BE2C (cell line): ENCODE results near the gene SBK2. TPM values are rescaled to one million over a fixed set of nuclear protein-coding genes. Genes with fewer than 3 reads are reported as not detected.
"Not testable (repeated sequence)": the region's sequence is repeated elsewhere in the genome, so short reads cannot be mapped to it uniquely, and the experiment has no call there.

Experiments
- DNase-seq: peaks from one replicate; pipeline ENCODE4 v3.0.0-alpha.2; 2020
- H3K27me3 ChIP-seq: fragments of 250-450 bp; sonication (Bioruptor Pico); 2 replicates; pipeline ENCODE4 v1.5.1; 2020; ENCODE audit warnings: mild to moderate bottlenecking
- H3K36me3 ChIP-seq: fragments of 250-450 bp; sonication (Bioruptor Pico); 2 replicates; pipeline ENCODE4 v1.5.1; 2020; ENCODE audit warnings: mild to moderate bottlenecking
- H3K4me1 ChIP-seq: fragments of 250-450 bp; sonication (Bioruptor Pico); 2 replicates; pipeline ENCODE4 v1.5.1; 2020
- H3K4me3 ChIP-seq: 2 replicates; pipeline ENCODE4 v1.5.1; 2011; ENCODE audit warnings: low read depth, low read length
- H3K9me3 ChIP-seq: fragments of 250-450 bp; sonication (Bioruptor Pico); 2 replicates; pipeline ENCODE4 v1.5.1; 2020
- polyA plus RNA-seq: library from polyadenylated mRNA; unstranded; fragments of >200 nt; gene quantifications from one replicate; pipeline ENCODE4 v1.2.1, GENCODE V29; 2012; ENCODE audit warnings: low read depth, missing spikeins; ENCODE audit not compliant: insufficient read length, insufficient read depth
- TF ChIP-seq, protein P1 (sequence below): IDR thresholded peaks from 2 replicates; pipeline ENCODE4 v1.5.1; 2012; ENCODE audit warnings: mild to moderate bottlenecking, low read depth, low read length

The SBK2 gene, protein sequence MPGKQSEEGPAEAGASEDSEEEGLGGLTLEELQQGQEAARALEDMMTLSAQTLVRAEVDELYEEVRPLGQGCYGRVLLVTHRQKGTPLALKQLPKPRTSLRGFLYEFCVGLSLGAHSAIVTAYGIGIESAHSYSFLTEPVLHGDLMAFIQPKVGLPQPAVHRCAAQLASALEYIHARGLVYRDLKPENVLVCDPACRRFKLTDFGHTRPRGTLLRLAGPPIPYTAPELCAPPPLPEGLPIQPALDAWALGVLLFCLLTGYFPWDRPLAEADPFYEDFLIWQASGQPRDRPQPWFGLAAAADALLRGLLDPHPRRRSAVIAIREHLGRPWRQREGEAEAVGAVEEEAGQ
- not detected for polyA plus RNA-seq

DNA sequence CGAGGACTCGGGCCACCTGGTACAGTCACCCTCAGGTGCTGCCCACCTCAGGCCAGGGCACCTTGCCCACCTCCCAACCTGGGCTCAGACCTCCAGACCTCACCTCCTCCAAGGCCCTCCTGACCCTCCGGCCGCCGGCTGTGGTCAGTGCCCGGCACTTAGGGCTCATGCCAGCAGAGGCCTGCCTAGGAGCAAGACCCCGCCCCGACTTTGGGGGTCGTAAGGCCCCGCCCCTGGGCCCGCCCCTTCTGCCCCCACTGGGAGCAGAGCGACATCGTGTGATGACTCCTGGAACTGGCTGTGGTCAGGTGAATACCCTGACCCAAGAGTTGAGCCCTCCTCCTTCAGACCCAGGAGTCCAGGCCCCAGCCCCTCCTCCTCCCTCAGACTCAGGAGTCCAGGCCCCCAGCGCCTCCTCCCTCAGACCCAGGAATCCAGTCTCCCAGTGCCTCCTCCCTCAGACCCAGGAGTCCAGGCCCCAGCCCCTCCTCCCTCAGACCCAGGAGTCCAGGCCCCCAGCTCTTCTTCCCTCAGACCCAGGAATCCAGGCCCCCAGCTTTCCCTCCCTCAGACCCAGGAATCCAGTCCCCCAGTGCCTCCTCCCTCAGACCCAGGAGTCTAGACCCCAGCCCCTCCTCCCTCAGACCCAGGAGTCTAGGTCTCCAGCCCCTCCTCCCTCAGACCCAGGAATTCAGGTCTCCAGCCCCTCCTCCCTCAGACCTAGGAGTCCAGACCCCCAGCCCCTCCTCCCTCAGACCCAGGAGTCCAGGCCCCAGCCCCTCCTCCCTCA, at the start of gene SBK2:
Gene SBK2, minus strand, starts transcription at position 183 of the 790 bp plus-strand sequence. CDS start 839 bp downstream, outside the sequence.
- DNase-seq: peak; percentile 23
- TF ChIP-seq, protein P1, sequence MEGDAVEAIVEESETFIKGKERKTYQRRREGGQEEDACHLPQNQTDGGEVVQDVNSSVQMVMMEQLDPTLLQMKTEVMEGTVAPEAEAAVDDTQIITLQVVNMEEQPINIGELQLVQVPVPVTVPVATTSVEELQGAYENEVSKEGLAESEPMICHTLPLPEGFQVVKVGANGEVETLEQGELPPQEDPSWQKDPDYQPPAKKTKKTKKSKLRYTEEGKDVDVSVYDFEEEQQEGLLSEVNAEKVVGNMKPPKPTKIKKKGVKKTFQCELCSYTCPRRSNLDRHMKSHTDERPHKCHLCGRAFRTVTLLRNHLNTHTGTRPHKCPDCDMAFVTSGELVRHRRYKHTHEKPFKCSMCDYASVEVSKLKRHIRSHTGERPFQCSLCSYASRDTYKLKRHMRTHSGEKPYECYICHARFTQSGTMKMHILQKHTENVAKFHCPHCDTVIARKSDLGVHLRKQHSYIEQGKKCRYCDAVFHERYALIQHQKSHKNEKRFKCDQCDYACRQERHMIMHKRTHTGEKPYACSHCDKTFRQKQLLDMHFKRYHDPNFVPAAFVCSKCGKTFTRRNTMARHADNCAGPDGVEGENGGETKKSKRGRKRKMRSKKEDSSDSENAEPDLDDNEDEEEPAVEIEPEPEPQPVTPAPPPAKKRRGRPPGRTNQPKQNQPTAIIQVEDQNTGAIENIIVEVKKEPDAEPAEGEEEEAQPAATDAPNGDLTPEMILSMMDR: no peak
- Histone ChIP-seq H3K4me1 (no peaks in the 10 kb centered on the region), H3K9me3 (no peaks in the 10 kb centered on the region), H3K36me3 (no peaks in the 10 kb centered on the region), H3K27me3 (no peaks in the 10 kb centered on the region), H3K4me3 (no peak within 1 kb of the TSS)

- TF ChIP-seq, protein P1: no peak
- H3K9me3 ChIP-seq: no peaks in the 10 kb centered on the region
- DNase-seq: peak; percentile 89
- no peaks in the 10 kb centered on the region for H3K27me3 ChIP-seq
- H3K4me1 ChIP-seq: peaks cover 14% of the 10 kb centered on the region
- no peaks in the 10 kb centered on the region for H3K36me3 ChIP-seq
- H3K4me3 ChIP-seq: peak overlapping the region; percentile 43
Observed at GRCh38 chr19:55585658-55586339, 48.9 kb upstream of the SBK2 start.

DNA sequence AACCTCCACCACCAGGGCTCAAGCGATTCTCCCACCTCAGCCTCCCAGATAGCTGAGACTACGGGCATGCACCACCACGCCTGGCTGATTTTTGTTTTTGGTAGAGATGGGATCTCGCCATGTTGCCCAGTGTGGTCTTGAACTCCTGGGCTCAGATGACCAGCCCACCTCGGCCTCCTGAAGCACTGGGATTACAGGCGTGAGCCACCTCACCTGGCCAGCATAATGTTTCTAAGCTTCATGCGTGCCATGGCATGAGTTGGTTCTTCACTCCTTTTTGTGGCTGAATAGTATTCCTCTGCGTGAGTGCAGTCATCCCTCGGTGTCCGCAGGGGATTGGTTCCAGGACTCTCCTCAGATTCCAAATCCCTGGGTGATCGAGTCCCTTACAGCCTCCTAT, 47.9 kb upstream of the SBK2 start:
- TF ChIP-seq, protein P1: no peak
- Histone ChIP-seq H3K4me3 (no peak overlapping the region), H3K4me1 (peaks cover 14% of the 10 kb centered on the region), H3K36me3 (no peaks in the 10 kb centered on the region), H3K27me3 (no peaks in the 10 kb centered on the region), H3K9me3 (no peaks in the 10 kb centered on the region)
- no peak for DNase-seq

DNA sequence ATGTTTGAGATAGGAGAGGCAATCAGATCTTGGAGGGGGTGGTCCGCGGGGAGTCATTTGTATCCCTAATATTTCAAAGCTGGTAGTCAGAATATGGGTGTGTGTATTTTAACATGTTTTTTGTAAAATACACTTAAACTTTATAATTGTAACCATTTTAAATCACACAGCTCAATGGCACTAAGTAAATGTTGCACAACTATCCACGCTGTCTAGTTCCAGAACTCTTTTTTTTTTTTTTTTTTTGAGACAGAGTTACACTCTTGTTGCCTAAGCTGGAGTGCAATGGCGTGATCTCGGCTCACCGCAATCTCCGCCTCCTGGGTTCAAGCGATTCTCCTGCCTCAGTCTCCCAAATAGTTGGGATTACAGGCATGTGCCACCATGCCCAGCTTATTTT, 47.0 kb upstream of the SBK2 start:
- H3K4me1 ChIP-seq: peaks cover 14% of the 10 kb centered on the region

GRCh38 chr19:55582284-55582683, 45.4 kb upstream of the SBK2 start:
- H3K36me3 ChIP-seq, H3K4me3 ChIP-seq, H3K9me3 ChIP-seq, H3K27me3 ChIP-seq, DNase-seq: not testable (repeated sequence)
- peaks cover 12% of the 10 kb centered on the region for H3K4me1 ChIP-seq

More for the DNA sequence above, 47.0 kb upstream of the SBK2 start:
- not testable (repeated sequence) for H3K36me3 ChIP-seq, H3K27me3 ChIP-seq, DNase-seq, H3K4me3 ChIP-seq, H3K9me3 ChIP-seq

DNA sequence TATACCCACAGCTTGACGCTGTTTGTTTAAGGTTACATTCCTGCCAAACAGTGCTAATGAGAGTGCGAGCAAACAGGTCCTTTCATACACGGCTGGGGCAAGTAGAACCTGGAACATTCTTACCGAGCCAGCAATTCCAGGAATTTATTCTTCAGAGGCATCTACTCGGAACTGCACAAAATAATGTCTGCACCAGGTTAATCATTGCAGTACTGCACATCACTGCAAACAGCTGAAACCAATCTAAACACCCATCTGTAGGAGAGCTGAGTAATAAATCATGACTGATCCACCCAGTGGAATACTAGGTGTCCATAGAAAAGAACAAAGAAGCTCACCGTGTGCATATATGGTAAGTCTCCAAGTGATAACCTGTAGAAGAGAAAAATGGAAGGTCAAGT, 44.9 kb upstream of the SBK2 start:
- peaks cover 10% of the 10 kb centered on the region for H3K4me1 ChIP-seq
- no peaks in the 10 kb centered on the region for H3K27me3 ChIP-seq
- DNase-seq: no peak
- TF ChIP-seq, protein P1: no peak
- H3K9me3 ChIP-seq: no peaks in the 10 kb centered on the region
- no peak overlapping the region for H3K4me3 ChIP-seq
- peaks cover 11% of the 10 kb centered on the region for H3K36me3 ChIP-seq
